D721Med (cell line): ENCODE measurements around the gene ATM.

Experiments used
- DNase-seq: peaks from one replicate; pipeline ENCODE4 v3.0.0; 2011; ENCODE audit warnings: low spot score; ENCODE audit not compliant: insufficient read length
- FAIRE-seq: peaks from 2 replicates; lab custom pipeline; 2011; peaks lifted over from hg19 to GRCh38; lab: Jason Lieb, UNC
- TF ChIP-seq, protein P1 (sequence below): IDR thresholded peaks from 2 replicates; pipeline ENCODE4 v1.5.1; 2012; ENCODE audit warnings: mild to moderate bottlenecking, control low read depth; ENCODE audit not compliant: insufficient read depth; ENCODE audit errors: missing control alignments

ATM gene

DNA sequence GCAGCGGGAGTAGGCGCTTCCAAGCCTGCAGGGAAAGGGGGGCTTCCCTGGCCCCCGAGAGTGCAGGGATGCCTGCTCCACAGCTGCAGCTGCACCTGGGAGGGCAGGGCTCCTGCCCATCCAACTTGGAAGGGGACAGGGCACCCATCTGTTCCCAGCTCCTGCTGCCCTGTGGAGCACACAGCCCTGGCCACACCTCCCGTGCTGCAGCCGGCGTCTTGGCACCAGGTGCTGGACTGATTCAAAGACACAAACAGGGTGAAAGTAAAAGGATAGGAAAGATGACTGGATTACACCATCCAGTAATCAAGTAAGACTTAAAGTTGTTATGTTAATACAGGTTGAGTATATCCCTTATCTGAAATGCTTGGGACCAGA, 15.2 kb upstream of the ATM start:
- TF ChIP-seq, protein P1, sequence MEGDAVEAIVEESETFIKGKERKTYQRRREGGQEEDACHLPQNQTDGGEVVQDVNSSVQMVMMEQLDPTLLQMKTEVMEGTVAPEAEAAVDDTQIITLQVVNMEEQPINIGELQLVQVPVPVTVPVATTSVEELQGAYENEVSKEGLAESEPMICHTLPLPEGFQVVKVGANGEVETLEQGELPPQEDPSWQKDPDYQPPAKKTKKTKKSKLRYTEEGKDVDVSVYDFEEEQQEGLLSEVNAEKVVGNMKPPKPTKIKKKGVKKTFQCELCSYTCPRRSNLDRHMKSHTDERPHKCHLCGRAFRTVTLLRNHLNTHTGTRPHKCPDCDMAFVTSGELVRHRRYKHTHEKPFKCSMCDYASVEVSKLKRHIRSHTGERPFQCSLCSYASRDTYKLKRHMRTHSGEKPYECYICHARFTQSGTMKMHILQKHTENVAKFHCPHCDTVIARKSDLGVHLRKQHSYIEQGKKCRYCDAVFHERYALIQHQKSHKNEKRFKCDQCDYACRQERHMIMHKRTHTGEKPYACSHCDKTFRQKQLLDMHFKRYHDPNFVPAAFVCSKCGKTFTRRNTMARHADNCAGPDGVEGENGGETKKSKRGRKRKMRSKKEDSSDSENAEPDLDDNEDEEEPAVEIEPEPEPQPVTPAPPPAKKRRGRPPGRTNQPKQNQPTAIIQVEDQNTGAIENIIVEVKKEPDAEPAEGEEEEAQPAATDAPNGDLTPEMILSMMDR, result no peak
- no peak for DNase-seq
- no peak for FAIRE-seq

DNA sequence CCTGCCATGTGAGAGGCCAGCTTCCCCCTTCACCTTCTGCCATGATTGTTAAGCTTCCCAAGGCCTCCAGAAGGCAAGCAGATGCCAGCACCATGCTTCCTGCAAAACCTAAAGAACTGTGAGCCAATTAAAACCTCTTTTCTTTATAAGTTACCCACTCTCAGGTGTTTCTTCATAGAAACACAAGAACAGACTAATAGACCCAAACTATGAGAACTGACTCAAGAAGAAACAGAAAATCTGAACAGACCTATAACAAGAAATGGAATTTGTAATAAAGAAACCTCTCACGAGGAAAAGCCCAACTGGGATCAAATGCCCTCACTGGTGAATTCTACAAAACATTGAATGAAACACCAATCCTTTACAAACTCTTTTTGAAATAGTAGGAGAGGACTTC, 12.4 kb upstream of the ATM start:
- TF ChIP-seq, protein P1, result no peak
- no peak for DNase-seq
- FAIRE-seq, result no peak

DNA sequence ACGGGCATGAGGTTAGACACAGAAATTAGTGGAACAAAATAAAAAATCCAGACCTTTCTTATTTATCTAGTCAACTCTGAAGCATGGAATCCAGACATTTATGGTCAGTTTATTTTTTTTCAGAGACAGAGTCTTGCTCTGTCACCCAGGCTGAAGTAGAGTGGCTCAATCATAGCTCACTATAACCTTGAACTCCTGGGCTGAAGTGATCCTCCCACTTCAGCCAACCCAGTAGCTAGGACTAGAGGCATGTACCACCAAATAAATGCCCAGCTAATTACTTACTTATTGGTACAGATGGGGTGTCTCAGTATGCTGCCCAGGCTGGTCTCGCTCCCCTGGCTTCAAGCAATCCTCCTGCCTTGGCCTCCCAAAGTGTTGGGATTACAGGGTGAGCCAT, 9.1 kb upstream of the ATM start:
- TF ChIP-seq, protein P1, result no peak
- FAIRE-seq, result no peak
- no peak for DNase-seq

DNA sequence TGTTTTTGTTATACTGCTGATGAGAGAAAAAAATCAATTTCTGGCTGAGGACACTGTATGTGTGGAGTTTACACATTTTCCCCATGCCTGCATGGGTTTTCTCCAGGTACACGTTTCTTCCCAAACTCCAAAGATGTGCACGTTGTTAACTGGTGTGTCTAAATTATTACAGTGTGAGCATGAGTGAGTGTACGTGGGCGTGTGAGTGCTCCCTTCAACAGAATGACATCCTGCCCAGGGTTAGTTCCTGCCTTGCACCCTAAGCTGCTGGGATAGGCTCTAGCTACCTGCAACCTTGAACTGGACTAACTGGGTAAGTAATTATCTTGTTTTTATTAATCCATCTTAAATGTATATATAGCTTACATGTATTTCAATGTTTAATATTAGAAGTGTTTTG, 5.9 kb upstream of the ATM start:
- FAIRE-seq, result no peak
- TF ChIP-seq, protein P1, result no peak

DNA sequence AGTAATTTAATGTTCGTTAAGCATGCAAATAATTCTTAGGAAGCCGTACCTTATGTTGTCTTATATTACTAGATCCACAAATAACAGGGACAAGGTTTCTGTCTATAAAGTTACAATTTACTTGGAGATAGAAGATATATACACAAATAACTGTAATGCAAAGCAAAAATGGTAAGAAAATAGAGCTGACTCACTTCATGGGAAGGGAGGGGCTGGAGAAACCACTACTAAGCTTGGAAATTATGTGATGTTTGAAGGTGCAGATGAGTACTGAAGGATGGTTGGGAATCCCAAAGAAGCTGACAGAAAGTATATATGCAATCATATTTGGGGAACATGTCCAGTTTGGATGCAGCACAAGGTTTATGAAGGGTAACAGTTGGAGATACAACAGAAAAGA, 4.4 kb upstream of the ATM start:
- no peak for DNase-seq
- no peak for FAIRE-seq
- TF ChIP-seq, protein P1, result no peak

More for the DNA sequence above, 5.9 kb upstream of the ATM start:
- DNase-seq, result no peak

DNA sequence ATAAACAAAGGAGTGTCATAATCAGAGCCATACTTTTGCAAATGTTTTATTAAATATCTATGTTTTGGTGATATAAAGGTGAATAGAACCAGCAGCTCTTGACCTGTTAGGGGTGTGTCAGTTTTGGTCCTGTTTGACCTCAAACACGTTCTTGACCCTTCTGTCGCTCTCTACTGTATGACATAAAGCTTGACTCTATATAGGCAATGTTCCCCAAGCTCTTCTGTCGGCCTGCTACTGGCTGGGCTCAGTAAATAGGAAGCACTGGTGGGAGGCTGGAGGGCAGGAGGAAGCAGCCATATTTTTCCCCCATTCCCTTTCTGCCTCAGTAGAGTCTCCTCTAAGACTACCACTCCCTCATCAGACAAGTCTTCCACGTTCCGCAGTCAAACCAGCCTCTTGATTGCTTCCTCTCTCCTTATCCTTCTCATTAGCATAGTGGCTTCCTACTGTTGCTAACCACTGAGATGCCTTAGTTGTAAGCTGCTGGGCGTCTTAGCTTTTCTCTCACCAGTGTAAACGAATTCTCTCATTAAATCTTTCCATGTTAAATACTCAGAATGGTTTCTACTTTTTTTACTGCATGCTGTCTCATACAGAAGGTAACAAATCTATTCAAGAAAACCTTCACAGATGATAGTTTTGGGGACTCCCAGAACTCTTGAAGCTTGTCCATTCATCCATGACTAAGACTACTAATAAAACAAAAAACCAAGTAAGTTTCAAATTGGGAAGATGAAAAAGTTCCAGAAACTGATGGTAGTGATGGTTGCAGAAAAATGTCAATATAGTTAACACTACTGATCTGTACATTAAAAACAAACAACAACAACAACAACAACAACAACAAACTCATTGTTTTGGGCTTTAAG, 3.7 kb upstream of the ATM start:
- TF ChIP-seq, protein P1, result no peak
- DNase-seq (no peak), FAIRE-seq (no peak)

DNA sequence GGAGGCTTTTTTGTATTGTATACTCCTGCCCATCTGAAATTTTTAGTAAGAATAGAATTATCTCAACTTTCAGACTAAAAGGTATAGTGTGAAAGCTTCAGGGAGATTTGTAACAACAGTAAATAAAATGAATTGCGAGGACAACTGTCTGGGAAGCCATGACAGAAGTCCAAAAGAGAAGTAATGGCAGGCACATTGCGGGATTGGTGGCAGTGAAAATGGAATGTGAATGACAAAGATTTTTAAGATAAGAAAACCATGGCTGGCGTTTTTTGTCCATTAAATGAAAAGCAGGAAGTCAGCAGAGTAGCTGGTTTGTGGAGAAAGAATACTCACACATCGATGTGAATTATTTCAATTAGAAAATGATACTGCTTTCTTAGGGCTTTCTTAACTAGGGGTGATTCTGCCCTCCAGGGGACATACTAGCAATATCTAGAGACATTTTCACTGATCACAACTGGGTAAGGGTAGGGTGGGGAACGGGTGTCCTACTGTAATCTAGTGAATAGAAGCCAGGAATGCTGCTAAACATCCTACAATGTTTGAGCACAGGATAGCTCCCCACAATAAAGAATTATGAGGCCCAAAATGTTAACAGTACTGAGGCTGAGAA, 2.0 kb upstream of the ATM start:
- FAIRE-seq (no peak), DNase-seq (no peak)
- TF ChIP-seq, protein P1, result no peak
